ENCODE data around the gene KRTAP2-2. TPM values are rescaled to one million over a fixed set of nuclear protein-coding genes. Genes with fewer than 3 reads are reported as not detected.

KRTAP2-2 gene
- total and polyA plus RNA-seq, 10 of the 15 experiments (the other 5 are each of a cell fraction or from before 2014, with no cell fraction given): not detected

GRCh38 chr17:41069031-41069430 lies 14.0 kb upstream of the KRTAP2-2 start (continued):
- TF ChIP-seq RB1 (IDR thresholded peaks at IDR 0.05; ENCODE audit: borderline replicate concordance): no peak
- TF ChIP-seq E4F1 (IDR thresholded peaks at IDR 0.05; ENCODE audit: borderline replicate concordance, partially characterized antibody): no peak
- TF ChIP-seq EZH2 (IDR thresholded peaks at IDR 0.05; ENCODE audit: borderline replicate concordance, control insufficient read depth, low read depth, low read length): no peak
- TF ChIP-seq MXI1 (IDR thresholded peaks at IDR 0.05; ENCODE audit: low read depth, low read length): no peak
- no peak for TF ChIP-seq TCF7 (IDR thresholded peaks at IDR 0.05; ENCODE audit: borderline replicate concordance)
- TF ChIP-seq CHD4 (IDR thresholded peaks at IDR 0.05): no peak
- TF ChIP-seq ZBTB11 (CRISPR knock-in tag; IDR thresholded peaks at IDR 0.05): no peak
- TF ChIP-seq CREM (IDR thresholded peaks at IDR 0.05; ENCODE audit: low read depth): no peak
- no peak for TF ChIP-seq TARDBP (IDR thresholded peaks at IDR 0.05; ENCODE audit: borderline replicate concordance)
- no peak for TF ChIP-seq ZNF622 (IDR thresholded peaks at IDR 0.05)

Data from GM12878 (cell line).